Hepatocyte (in vitro differentiated cells): ENCODE measurements around the gene CFAP126. TPM values are rescaled to one million over a fixed set of nuclear protein-coding genes. Genes with fewer than 3 reads are reported as not detected.

ENCODE experiments used
- DNase-seq: peaks from one replicate; pipeline ENCODE4 v3.0.0-alpha.2; 2016; ENCODE audit warnings: low spot score
- H2AFZ ChIP-seq: fragments of 200-600 bp; sonication (generic); 2 replicates; pipeline ENCODE4 v1.6.0; 2016; ENCODE audit warnings: antibody characterized with exemption, mild to moderate bottlenecking
- H3K27ac ChIP-seq: fragments of 200-600 bp; sonication (generic); 2 replicates; pipeline ENCODE4 v1.5.1; 2016; ENCODE audit warnings: mild to moderate bottlenecking
- H3K27me3 ChIP-seq: fragments of 200-600 bp; sonication (generic); 2 replicates; pipeline ENCODE4 v1.6.1; 2016
- H3K36me3 ChIP-seq: fragments of 200-600 bp; sonication (generic); replicated peaks from 2 replicates; pipeline ENCODE4 v1.5.1; 2016; ENCODE audit warnings: low read depth; ENCODE audit not compliant: insufficient read depth
- H3K4me1 ChIP-seq: fragments of 200-600 bp; sonication (generic); 2 replicates; pipeline ENCODE4 v1.5.1; 2016; ENCODE audit warnings: mild to moderate bottlenecking, moderate library complexity; ENCODE audit not compliant: insufficient read depth
- H3K4me2 ChIP-seq: fragments of 200-600 bp; sonication (generic); 2 replicates; pipeline ENCODE4 v1.6.0; 2016
- H3K4me3 ChIP-seq: fragments of 200-600 bp; sonication (generic); 2 replicates; pipeline ENCODE4 v1.5.1; 2016; ENCODE audit warnings: mild to moderate bottlenecking
- H3K79me2 ChIP-seq: fragments of 200-600 bp; sonication (generic); 2 replicates; pipeline ENCODE4 v1.6.0; 2017; ENCODE audit warnings: mild to moderate bottlenecking
- H3K9me2 ChIP-seq: fragments of 200-600 bp; sonication (generic); replicated peaks from 2 replicates; pipeline ENCODE4 v1.6.0; 2017; ENCODE audit warnings: mild to moderate bottlenecking; ENCODE audit not compliant: insufficient read depth
- H3K9me3 ChIP-seq: fragments of 200-600 bp; sonication (generic); 2 replicates; pipeline ENCODE4 v1.5.1; 2016; ENCODE audit warnings: low read depth, mild to moderate bottlenecking
- H4K20me1 ChIP-seq: fragments of 200-600 bp; sonication (generic); 2 replicates; pipeline ENCODE4 v1.6.0; 2016; ENCODE audit warnings: mild to moderate bottlenecking; ENCODE audit not compliant: insufficient read depth, poor library complexity, severe bottlenecking
- EZH2 ChIP-seq: fragments of 200-600 bp; sonication (generic); IDR thresholded peaks from 2 replicates; pipeline ENCODE4 v1.6.1; 2016; ENCODE audit warnings: antibody characterized with exemption, mild to moderate bottlenecking, borderline replicate concordance
- EZH2phosphoT487 ChIP-seq: fragments of 200-600 bp; sonication (generic); IDR thresholded peaks from one replicate; pipeline ENCODE4 v1.6.1; 2018; ENCODE audit warnings: antibody characterized with exemption, mild to moderate bottlenecking, low read depth, moderate library complexity; ENCODE audit not compliant: unreplicated experiment, severe bottlenecking
- WGBS: methylation state at CpG from one replicate; pipeline ENCODE4 v1.1.6; 2016; ENCODE audit warnings: low lambda C conversion rate; ENCODE audit errors: missing lambda C conversion rate; 5-methylcytosine and 5-hydroxymethylcytosine counted together
- polyA plus RNA-seq: library from polyadenylated mRNA; unstranded; fragments of >200 nt; fragmentation: Nextera tagmentation; extraction: Ambion mirVana; gene quantifications from 2 replicates; pipeline ENCODE4 v1.2.1, GENCODE V29; 2016
- total RNA-seq: library from RNA; depleted of rRNA; stranded (reverse); fragments of >200 nt; gene quantifications from 2 replicates; pipeline ENCODE4 v1.2.3, GENCODE V29; 2014
- TF ChIP-seq, protein P1 (sequence below): fragments of 200-600 bp; sonication (generic); IDR thresholded peaks from 2 replicates; pipeline ENCODE4 v1.5.1; 2016; ENCODE audit warnings: antibody characterized with exemption, mild to moderate bottlenecking; ENCODE audit not compliant: poor library complexity

Gene CFAP126
- total and polyA plus RNA-seq, 2 experiments from 2014 or later, result not detected

DNA sequence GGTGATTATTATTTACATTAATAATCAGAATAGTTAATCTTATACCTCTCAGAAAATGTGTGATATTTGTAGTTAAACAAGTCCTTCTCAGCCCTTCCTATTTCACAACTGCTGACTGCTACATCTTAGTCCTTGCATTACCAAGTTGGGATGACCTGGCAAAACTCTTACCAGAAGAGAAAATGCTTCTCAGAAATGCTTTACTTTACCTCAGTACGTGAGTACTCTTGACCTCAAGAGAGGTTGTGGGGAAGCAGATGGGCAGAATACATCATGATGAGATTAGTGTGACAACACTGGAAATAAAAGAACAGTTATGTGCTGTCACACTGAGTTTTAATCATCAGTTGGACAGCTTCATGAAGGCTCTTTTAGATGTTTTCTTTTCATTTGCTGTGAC is 16.2 kb downstream of the CFAP126 start:
- peaks cover 2% of the 10 kb centered on the region for H3K79me2 ChIP-seq
- no peak overlapping the region for H3K27ac ChIP-seq
- no peak overlapping the region for H3K4me2 ChIP-seq
- no peak for DNase-seq
- WGBS, result 87% methylated on average over 1 of the region's 1 CpG
- no peaks in the 10 kb centered on the region for H3K27me3 ChIP-seq
- H3K9me3 ChIP-seq, result no peaks in the 10 kb centered on the region
- TF ChIP-seq, protein P1, sequence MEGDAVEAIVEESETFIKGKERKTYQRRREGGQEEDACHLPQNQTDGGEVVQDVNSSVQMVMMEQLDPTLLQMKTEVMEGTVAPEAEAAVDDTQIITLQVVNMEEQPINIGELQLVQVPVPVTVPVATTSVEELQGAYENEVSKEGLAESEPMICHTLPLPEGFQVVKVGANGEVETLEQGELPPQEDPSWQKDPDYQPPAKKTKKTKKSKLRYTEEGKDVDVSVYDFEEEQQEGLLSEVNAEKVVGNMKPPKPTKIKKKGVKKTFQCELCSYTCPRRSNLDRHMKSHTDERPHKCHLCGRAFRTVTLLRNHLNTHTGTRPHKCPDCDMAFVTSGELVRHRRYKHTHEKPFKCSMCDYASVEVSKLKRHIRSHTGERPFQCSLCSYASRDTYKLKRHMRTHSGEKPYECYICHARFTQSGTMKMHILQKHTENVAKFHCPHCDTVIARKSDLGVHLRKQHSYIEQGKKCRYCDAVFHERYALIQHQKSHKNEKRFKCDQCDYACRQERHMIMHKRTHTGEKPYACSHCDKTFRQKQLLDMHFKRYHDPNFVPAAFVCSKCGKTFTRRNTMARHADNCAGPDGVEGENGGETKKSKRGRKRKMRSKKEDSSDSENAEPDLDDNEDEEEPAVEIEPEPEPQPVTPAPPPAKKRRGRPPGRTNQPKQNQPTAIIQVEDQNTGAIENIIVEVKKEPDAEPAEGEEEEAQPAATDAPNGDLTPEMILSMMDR, result no peak
- TF ChIP-seq EZH2 (no peak), EZH2phosphoT487 (no peak)
- H3K36me3 ChIP-seq, result no peaks in the 10 kb centered on the region
- H3K9me2 ChIP-seq, result no peaks in the 10 kb centered on the region
- no peak overlapping the region for H3K4me3 ChIP-seq
- no peak overlapping the region for H2AFZ ChIP-seq
- H4K20me1 ChIP-seq, result no peaks in the 10 kb centered on the region
- H3K4me1 ChIP-seq, result no peaks in the 10 kb centered on the region

DNA sequence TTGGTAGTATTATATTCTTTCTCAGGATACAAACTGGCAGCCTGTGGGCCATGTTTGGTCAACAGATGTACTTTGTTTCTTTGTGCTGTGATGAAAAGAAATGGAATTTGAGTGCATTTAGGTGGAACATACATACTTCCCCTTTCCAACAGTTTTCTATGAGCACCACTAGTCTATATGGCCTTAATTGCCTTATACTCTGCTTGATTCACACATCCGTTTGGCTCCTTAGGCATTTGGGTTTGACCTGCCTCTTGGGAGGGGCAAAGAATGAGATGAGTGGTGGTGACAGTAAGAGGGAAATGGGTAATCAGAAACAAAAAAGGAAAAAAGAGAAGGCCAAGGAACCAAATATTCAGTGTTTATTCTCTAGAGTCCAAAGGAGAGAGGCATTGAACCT is 17.0 kb downstream of the CFAP126 start:
- no peak for DNase-seq
- Histone ChIP-seq H2AFZ (no peak overlapping the region), H3K9me3 (no peaks in the 10 kb centered on the region), H3K27ac (no peak overlapping the region), H3K4me3 (no peak overlapping the region), H3K79me2 (peaks cover 2% of the 10 kb centered on the region), H4K20me1 (no peaks in the 10 kb centered on the region), H3K4me1 (no peaks in the 10 kb centered on the region), H3K36me3 (no peaks in the 10 kb centered on the region), H3K27me3 (no peaks in the 10 kb centered on the region), H3K4me2 (no peak overlapping the region), H3K9me2 (no peaks in the 10 kb centered on the region)
- WGBS, result 96% methylated on average over 1 of the region's 1 CpG
- TF ChIP-seq, protein P1, result no peak
- TF ChIP-seq EZH2phosphoT487 (no peak), EZH2 (no peak)

DNA sequence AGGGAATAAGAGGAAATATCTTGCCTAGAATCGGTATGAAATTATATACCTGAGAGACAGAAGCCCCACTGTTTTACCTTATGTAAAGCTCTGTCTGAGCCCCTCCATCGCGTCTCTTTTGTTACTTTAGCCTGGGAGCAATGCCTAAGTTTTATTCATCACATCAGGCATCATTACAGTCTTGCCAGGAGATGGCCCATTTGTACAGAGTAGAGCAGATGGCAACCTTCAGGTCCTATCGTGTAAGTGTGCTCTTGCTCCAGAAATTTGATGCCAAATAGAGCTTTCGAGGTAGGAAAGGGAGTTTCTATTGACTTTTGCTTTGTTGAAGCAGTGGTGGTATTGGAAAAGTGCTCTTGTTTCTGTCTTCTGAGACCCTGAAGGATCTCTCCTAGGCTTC is 24.9 kb downstream of the CFAP126 start:
- H3K4me2 ChIP-seq, result no peak overlapping the region
- H3K36me3 ChIP-seq, result no peaks in the 10 kb centered on the region
- H3K27ac ChIP-seq, result no peak overlapping the region
- no peaks in the 10 kb centered on the region for H3K79me2 ChIP-seq
- H3K4me3 ChIP-seq, result no peak overlapping the region
- H3K9me3 ChIP-seq, result no peaks in the 10 kb centered on the region
- no peak overlapping the region for H2AFZ ChIP-seq
- no peaks in the 10 kb centered on the region for H3K9me2 ChIP-seq
- H4K20me1 ChIP-seq, result no peaks in the 10 kb centered on the region
- H3K4me1 ChIP-seq, result no peaks in the 10 kb centered on the region
- no peak for DNase-seq
- no peaks in the 10 kb centered on the region for H3K27me3 ChIP-seq
- no peak for TF ChIP-seq EZH2
- TF ChIP-seq, protein P1, result no peak
- TF ChIP-seq EZH2phosphoT487, result no peak
- over 99% methylated on average over 5 of the region's 5 CpGs for WGBS

DNA sequence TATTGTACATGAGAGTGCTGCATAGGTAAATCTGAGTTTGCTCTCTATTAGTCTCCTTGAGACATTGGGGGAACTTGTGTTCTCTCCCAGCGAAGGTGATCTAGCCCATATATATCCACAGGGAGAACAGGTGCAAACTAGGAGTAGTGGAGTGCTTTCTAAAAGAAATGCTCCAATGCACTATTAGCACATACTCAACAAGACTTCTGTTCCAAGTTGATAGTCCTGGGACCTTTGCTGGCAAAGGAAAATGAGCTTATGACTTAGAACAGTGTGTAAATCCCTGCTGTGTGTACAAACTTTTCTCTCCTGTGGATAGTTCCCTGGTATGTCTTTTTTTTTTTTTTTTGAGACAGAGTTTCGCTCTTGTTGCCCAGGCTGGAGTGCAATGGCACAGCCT is 25.5 kb downstream of the CFAP126 start:
- no peak overlapping the region for H3K4me2 ChIP-seq
- H3K27ac ChIP-seq, result no peak overlapping the region
- DNase-seq, result no peak
- WGBS, result 100% methylated on average over 2 of the region's 2 CpGs
- H3K9me3 ChIP-seq, result no peaks in the 10 kb centered on the region
- TF ChIP-seq EZH2, result no peak
- TF ChIP-seq, protein P1, result no peak
- TF ChIP-seq EZH2phosphoT487, result no peak
- no peaks in the 10 kb centered on the region for H3K27me3 ChIP-seq
- no peak overlapping the region for H2AFZ ChIP-seq
- no peaks in the 10 kb centered on the region for H3K36me3 ChIP-seq
- H3K4me1 ChIP-seq, result no peaks in the 10 kb centered on the region
- no peaks in the 10 kb centered on the region for H3K9me2 ChIP-seq
- no peak overlapping the region for H3K4me3 ChIP-seq
- no peaks in the 10 kb centered on the region for H4K20me1 ChIP-seq
- no peaks in the 10 kb centered on the region for H3K79me2 ChIP-seq
